K562 (cell line): ENCODE measurements around the gene SLC36A1. TPM values are rescaled to one million over a fixed set of nuclear protein-coding genes. Genes with fewer than 3 reads are reported as not detected.

Experiments
- CBFB ChIP-seq: sonication (generic); formaldehyde crosslinking; IDR thresholded peaks from 2 replicates; pipeline ENCODE4 v1.4.0; 2020; ENCODE audit warnings: mild to moderate bottlenecking, missing genetic modification reagents
- CBX2 ChIP-seq: fragments of 200-600 bp; sonication (generic); IDR thresholded peaks from one replicate; pipeline ENCODE4 v1.6.1; 2012; ENCODE audit warnings: mild to moderate bottlenecking, low read length, inconsistent platforms; ENCODE audit not compliant: insufficient read depth, poor library complexity, severe bottlenecking
- ETS2 ChIP-seq: IDR thresholded peaks from 2 replicates; pipeline ENCODE4 v1.6.1; 2016; ENCODE audit warnings: borderline replicate concordance, missing genetic modification characterization, mild to moderate bottlenecking, moderate library complexity, missing compliant biosample characterization; ENCODE audit not compliant: poor library complexity, severe bottlenecking
- KLF6 ChIP-seq: fragments of 250-450 bp; sonication (Bioruptor Pico); IDR thresholded peaks from 2 replicates; pipeline ENCODE4 v1.4.0; 2020; ENCODE audit warnings: mild to moderate bottlenecking, moderate library complexity, borderline replicate concordance
- NFXL1 ChIP-seq: fragments of 450-650 bp; formaldehyde crosslinking; IDR thresholded peaks from 2 replicates; pipeline ENCODE4 v1.4.0; 2021; ENCODE audit warnings: mild to moderate bottlenecking
- PHF21A ChIP-seq: fragments of 450-650 bp; IDR thresholded peaks from 2 replicates; pipeline ENCODE4 v1.6.1; 2017; ENCODE audit warnings: low read depth, borderline replicate concordance
- PTTG1 ChIP-seq: fragments of 450-650 bp; IDR thresholded peaks from 2 replicates; pipeline ENCODE4 v1.6.1; 2016; ENCODE audit warnings: low read depth, mild to moderate bottlenecking, missing genetic modification characterization, missing compliant biosample characterization
- SP1 ChIP-seq: sonication (generic); formaldehyde crosslinking; IDR thresholded peaks from 2 replicates; pipeline ENCODE4 v1.8.1; 2022; ENCODE audit warnings: mild to moderate bottlenecking, missing genetic modification reagents
- TRIM28 ChIP-seq: fragments of 450-650 bp; IDR thresholded peaks from 2 replicates; pipeline ENCODE4 v1.6.1; 2017
- ZNF217 ChIP-seq: sonication (generic); formaldehyde crosslinking; IDR thresholded peaks from 2 replicates; pipeline ENCODE4 v1.8.0; 2022; ENCODE audit warnings: mild to moderate bottlenecking, missing genetic modification reagents
- ZNF41 ChIP-seq: fragments of 250-450 bp; sonication (Bioruptor Pico); conservative IDR thresholded peaks from 2 replicates; pipeline ENCODE4 v1.4.0; 2020; ENCODE audit warnings: mild to moderate bottlenecking
- ZNF76 ChIP-seq: fragments of 250-450 bp; sonication (Bioruptor Pico); IDR thresholded peaks from 2 replicates; pipeline ENCODE4 v1.4.0; 2020; ENCODE audit warnings: mild to moderate bottlenecking, moderate library complexity, borderline replicate concordance
- polyA plus RNA-seq, 8 experiments: library from polyadenylated mRNA; depleted of rRNA in 4 of 8; stranded (reverse) in 5 of 8; unstranded in 3 of 8; fragments of >200 nt; fragmentation: Nextera tagmentation in 2 of 8; fragmentation: Illumina TruSeq in 1 of 8; extraction: Ambion mirVana in 2 of 8; extraction: Trizol in 1 of 8; gene quantifications; 2 replicates each; pipeline versions ENCODE4 v1.2.1 to v1.2.3, GENCODE V29; 2011 to 2014; ENCODE audit warnings: inconsistent platforms in 1 of 8, missing spikeins in 1 of 8
- total RNA-seq, 7 experiments: library from RNA; depleted of rRNA in 6 of 7; stranded (reverse); fragments of >200 nt in 6 of 7; fragmentation: Illumina TruSeq in 2 of 7; extraction: Trizol in 2 of 7; gene quantifications; 2 replicates each; pipeline versions ENCODE4 v1.2.1 to v1.2.3, GENCODE V29; 2011 to 2021; ENCODE audit warnings: low replicate concordance in 1 of 7
- TF ChIP-seq, protein P1 (sequence below): sonication (generic); formaldehyde crosslinking; IDR thresholded peaks from 2 replicates; pipeline ENCODE4 v1.8.0; 2023; ENCODE audit warnings: missing genetic modification reagents, mild to moderate bottlenecking, borderline replicate concordance
- TF ChIP-seq, protein P2 (sequence below), 2 experiments: IDR thresholded peaks in 1 of 2; conservative IDR thresholded peaks in 1 of 2; 2 replicates each; pipeline ENCODE4 v1.6.1; 2016; ENCODE audit warnings: low read depth in 2 of 2, mild to moderate bottlenecking in 1 of 2, missing compliant biosample characterization in 1 of 2, missing genetic modification characterization in 1 of 2, moderate library complexity in 1 of 2
- TF ChIP-seq, protein P3 (sequence below): IDR thresholded peaks from 2 replicates; pipeline ENCODE4 v1.6.1; 2012; ENCODE audit warnings: low read depth, low read length, improper control_type of control experiment, borderline replicate concordance

SLC36A1 gene
- total and polyA plus RNA-seq, 9 of the 15 experiments (the other 6 are each of a cell fraction or from before 2014, with no cell fraction given) = 1.6 to 8.4 (median 4.6) TPM

DNA sequence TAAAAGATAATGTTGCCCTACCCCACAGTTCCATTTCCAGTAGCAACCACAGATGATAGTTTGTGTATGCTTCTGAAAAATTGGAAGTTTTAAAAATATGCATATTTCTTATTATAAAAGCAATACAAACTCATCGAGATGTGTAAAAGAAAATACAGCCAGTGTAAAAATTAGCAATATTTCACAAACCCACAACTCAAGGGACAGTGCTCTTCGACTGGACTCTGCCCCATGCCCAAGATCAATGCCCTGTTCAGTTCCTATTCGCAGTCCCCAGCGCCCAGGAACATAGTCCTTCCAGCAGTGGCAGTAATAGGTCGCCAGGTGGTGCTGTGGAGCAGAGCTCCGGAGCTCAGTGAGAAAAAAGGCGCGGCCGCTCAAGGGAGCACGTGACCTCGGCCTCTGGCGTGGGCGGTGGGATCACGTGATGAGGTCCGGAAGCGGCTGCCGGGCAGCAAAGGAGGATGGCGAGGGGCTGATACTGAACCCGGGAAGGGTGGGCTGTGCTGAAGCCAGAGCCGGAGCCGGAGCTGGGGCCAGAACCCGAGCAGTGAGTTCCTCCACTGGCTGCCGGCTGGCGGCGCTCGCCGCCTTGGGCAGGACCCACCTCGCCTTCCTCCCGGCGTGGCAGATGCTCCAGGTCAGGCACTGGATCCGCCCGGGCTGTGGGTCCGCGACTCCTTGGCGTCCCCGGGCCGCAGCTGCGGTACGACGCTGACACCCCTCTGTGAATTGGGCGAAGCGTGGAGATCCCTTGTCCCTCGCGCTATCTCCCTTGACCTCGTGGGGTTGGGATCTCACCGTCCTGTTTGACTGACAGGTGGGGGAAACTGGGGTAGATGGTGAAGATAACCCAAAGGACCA is at the start of gene SLC36A1 (continued):
- TF ChIP-seq CBFB (CRISPR knock-in tag) = no peak
- no peak for TF ChIP-seq ZNF217 (CRISPR knock-in tag)
- TF ChIP-seq CBX2 = no peak
- TF ChIP-seq PTTG1 = no peak
- TF ChIP-seq SP1 (CRISPR knock-in tag) = no peak
- TF ChIP-seq KLF6 = peak; percentile 82; the same call in 1 of the 2 replicates
- no peak for TF ChIP-seq ETS2 (tag)
- TF ChIP-seq, protein P1, sequence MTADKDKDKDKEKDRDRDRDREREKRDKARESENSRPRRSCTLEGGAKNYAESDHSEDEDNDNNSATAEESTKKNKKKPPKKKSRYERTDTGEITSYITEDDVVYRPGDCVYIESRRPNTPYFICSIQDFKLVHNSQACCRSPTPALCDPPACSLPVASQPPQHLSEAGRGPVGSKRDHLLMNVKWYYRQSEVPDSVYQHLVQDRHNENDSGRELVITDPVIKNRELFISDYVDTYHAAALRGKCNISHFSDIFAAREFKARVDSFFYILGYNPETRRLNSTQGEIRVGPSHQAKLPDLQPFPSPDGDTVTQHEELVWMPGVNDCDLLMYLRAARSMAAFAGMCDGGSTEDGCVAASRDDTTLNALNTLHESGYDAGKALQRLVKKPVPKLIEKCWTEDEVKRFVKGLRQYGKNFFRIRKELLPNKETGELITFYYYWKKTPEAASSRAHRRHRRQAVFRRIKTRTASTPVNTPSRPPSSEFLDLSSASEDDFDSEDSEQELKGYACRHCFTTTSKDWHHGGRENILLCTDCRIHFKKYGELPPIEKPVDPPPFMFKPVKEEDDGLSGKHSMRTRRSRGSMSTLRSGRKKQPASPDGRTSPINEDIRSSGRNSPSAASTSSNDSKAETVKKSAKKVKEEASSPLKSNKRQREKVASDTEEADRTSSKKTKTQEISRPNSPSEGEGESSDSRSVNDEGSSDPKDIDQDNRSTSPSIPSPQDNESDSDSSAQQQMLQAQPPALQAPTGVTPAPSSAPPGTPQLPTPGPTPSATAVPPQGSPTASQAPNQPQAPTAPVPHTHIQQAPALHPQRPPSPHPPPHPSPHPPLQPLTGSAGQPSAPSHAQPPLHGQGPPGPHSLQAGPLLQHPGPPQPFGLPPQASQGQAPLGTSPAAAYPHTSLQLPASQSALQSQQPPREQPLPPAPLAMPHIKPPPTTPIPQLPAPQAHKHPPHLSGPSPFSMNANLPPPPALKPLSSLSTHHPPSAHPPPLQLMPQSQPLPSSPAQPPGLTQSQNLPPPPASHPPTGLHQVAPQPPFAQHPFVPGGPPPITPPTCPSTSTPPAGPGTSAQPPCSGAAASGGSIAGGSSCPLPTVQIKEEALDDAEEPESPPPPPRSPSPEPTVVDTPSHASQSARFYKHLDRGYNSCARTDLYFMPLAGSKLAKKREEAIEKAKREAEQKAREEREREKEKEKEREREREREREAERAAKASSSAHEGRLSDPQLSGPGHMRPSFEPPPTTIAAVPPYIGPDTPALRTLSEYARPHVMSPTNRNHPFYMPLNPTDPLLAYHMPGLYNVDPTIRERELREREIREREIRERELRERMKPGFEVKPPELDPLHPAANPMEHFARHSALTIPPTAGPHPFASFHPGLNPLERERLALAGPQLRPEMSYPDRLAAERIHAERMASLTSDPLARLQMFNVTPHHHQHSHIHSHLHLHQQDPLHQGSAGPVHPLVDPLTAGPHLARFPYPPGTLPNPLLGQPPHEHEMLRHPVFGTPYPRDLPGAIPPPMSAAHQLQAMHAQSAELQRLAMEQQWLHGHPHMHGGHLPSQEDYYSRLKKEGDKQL (CRISPR knock-in tag) = no peak
- TF ChIP-seq PHF21A = no peak
- TF ChIP-seq, protein P2, sequence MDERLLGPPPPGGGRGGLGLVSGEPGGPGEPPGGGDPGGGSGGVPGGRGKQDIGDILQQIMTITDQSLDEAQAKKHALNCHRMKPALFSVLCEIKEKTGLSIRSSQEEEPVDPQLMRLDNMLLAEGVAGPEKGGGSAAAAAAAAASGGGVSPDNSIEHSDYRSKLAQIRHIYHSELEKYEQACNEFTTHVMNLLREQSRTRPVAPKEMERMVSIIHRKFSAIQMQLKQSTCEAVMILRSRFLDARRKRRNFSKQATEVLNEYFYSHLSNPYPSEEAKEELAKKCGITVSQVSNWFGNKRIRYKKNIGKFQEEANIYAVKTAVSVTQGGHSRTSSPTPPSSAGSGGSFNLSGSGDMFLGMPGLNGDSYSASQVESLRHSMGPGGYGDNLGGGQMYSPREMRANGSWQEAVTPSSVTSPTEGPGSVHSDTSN (CRISPR knock-in tag; IDR thresholded peaks at IDR 0.05; ENCODE audit: low read depth) = peak; percentile 35; the same call in 1 of the 2 replicates
- TF ChIP-seq, protein P2 (tag; conservative IDR thresholded peaks at IDR 0.05; ENCODE audit: low read depth) = no peak; the same call in 1 of the 2 replicates
- TF ChIP-seq ZNF41 (CRISPR knock-in tag) = 0 out of 2 replicates have a peak, but pooled peaks have one; percentile 33
- no peak for TF ChIP-seq TRIM28
- TF ChIP-seq, protein P3, sequence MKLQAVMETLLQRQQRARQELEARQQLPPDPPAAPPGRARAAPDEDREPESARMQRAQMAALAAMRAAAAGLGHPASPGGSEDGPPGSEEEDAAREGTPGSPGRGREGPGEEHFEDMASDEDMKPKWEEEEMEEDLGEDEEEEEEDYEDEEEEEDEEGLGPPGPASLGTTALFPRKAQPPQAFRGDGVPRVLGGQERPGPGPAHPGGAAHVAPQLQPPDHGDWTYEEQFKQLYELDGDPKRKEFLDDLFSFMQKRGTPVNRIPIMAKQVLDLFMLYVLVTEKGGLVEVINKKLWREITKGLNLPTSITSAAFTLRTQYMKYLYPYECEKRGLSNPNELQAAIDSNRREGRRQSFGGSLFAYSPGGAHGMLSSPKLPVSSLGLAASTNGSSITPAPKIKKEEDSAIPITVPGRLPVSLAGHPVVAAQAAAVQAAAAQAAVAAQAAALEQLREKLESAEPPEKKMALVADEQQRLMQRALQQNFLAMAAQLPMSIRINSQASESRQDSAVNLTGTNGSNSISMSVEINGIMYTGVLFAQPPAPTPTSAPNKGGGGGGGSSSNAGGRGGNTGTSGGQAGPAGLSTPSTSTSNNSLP = no peak
- TF ChIP-seq ZNF76 (CRISPR knock-in tag) = peak; percentile 62; the same call in 1 of the 2 replicates
- no peak for TF ChIP-seq NFXL1
